HG02623 (cell line): ENCODE results near the gene MARCHF9.
"Not testable (repeated sequence)": the region's sequence is repeated elsewhere in the genome, so short reads cannot be mapped to it uniquely, and the experiment has no call there.

Experiments
- ATAC-seq: cut with Tn5 transposase; IDR thresholded peaks from one replicate; pipeline ENCODE4 v1.9.1; 2021; ENCODE audit warnings: moderate library complexity; ENCODE audit not compliant: unreplicated experiment

Gene MARCHF9, protein sequence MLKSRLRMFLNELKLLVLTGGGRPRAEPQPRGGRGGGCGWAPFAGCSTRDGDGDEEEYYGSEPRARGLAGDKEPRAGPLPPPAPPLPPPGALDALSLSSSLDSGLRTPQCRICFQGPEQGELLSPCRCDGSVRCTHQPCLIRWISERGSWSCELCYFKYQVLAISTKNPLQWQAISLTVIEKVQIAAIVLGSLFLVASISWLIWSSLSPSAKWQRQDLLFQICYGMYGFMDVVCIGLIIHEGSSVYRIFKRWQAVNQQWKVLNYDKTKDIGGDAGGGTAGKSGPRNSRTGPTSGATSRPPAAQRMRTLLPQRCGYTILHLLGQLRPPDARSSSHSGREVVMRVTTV

DNA sequence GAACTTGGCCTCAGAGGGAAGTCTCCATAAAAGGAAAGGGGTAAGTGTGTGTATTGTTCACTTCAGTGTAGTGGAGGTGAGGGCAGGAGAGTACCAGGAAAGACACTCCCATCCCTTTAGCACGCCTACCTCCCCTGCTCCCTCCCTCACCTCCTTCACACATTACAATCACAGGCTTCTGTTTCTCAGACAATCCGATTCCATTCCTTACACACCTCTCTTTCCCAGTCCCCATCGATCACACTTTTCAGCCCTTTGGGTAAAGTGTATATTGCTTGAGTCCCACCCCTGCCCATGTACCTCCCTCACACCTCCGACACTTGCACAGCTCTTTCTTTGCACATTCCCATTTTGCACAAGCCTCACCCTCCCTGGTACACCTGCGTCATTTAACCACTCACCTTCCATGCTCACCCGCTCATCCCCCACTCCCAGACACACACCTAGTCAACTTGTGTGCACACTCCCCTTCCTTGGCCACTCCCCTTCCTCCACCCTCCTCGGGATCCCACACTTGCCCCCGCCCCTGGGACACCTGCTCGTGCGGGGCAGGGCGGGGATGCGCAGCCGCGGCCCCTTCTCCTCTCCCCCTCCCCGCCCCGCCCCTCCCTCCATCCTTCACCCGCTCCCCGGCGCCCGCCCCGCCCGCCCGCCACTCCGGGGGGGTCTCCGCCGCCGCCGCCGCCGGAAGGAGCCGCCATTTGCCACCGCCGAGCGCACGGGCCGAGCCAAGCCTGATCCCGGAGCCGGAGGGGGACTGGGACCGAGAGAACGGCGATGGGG lies at the start of gene MARCHF9:
MARCHF9 (plus strand) TSS at position 693 of the 783 bp plus-strand sequence. CDS start 426 bp downstream, outside the sequence.
- peak; percentile 33 for ATAC-seq

DNA sequence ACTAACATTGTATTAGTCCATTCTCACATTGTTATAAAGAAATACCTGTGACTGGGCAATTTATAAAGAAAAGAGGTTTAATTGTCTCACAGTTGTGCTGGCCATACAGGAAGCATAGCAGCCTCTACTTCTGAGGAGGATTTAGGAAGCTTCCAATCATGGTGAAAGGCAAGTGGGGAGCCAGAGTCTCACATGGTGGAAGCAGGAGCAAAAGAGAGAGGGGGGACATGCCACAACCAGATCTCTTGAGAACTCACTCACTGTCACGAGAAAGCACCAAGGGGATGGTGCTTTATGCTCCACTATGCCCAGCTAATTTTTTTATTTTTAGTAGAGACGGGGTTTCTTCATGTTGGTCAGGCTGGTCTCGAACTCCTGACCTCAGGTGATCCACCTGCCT lies 47.7 kb upstream of the MARCHF9 start:
- ATAC-seq, result no peak

DNA sequence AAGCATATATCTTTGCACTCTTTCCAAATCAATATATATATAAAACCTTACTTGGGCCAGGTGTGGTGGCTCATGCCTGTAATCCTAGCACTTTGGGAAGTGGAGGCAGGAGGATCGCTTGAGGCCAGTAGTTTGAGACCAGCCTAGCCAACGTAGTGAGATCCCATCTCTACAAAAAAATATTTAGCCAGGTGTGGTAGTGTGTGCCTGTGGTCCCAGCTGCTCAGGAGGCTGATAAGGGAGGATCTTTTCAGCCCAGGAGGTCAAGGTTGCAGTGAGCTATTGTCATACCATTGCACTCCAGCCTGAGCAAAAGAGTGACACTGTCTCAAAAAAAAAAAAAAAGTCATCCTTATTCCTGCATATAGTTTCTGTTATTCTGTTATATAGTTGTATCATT lies 46.6 kb upstream of the MARCHF9 start:
- no peak for ATAC-seq

- no peak for ATAC-seq
These were observed 42.2 kb upstream of the MARCHF9 start for GRCh38 chr12:57712701-57713100.

- ATAC-seq, result no peak
These were observed 41.7 kb upstream of the MARCHF9 start for GRCh38 chr12:57713209-57713608.

DNA sequence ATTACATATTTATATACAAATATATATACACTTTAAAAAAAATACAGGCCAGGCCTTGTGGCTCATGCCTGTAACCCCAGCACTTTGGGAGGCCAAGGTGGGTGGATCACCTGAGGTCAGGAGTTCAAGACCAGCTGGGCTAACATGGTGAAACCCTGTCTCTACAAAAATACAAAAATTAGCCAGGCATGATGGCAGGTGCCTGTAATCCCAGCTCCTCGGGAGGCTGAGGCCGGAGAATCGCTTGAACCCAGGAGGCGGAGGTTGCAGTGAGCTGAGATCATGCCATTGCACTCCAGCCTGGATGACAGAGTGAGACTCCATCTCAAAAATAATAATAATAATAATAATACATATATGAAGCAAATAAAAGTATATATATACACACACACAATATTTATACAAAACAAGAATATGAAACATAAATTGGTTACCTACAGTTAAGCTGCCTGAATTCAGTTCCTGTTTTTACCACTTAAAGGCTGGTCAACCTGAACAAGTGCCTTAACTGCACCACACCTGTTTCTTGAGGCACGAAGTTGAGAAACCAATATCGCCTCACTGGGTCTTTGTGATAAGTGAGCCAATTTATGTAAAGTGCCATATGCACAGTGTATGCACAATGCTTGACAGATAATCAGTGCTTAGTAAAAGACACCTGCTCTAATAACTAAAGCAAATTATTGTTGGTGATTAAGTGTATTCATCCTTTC lies 39.7 kb upstream of the MARCHF9 start:
- not testable (repeated sequence) for ATAC-seq

DNA sequence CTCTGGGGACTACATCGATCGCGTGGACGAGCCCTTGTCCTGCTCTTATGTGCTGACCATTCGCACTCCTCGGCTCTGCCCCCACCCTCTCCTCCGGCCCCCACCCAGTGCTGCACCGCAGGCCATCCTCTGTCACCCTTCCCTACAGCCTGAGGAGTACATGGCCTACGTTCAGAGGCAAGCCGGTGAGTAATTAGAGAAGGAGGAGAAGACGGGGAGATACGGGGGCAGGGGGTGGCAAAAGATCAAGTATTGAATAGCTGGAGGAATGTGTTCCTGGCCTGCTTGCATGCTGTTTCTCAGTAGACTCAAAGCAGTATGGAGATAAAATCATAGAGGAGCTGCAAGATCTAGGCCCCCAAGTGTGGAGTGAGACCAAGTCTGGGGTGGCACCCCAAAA lies 39.1 kb upstream of the MARCHF9 start:
- ATAC-seq, result no peak

DNA sequence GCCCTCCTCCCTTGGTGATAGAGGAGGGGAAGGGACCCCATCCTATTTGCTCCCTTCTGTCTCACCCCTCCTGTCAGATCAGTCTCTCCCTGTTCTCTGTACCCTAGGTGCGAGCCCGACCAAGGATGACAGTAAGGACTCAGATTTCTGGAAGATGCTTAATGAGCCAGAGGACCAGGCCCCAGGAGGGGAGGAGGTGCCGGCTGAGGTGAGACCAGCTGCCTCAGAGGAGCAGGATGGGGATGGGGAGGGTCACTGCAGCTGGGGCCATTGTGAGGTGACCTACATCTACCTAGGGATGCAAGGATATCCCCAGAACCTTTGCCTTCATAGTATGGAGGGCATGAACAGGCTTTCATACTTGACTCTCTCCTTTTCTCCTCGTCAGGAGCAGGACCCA lies 38.6 kb upstream of the MARCHF9 start:
- ATAC-seq, result no peak

DNA sequence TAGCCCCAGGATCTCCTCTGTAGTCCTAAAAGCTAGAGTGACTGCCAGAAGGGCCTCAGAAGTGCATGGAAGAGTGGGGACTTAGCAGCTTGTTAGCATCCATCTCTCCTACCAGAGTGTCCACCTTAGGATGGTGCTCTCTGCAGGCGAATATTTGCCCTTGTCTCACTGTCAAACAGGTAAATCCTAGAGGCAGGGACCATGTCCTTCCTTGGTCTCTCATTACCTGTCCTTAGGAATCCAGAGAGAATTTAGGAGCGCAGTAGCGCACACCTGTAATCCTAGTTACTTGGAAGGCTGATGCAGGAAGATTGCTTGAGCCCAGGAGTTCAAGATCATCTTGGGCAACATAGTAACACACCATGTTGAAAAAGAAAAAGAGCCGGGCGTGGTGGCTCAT lies 37.8 kb upstream of the MARCHF9 start:
- ATAC-seq, result no peak

DNA sequence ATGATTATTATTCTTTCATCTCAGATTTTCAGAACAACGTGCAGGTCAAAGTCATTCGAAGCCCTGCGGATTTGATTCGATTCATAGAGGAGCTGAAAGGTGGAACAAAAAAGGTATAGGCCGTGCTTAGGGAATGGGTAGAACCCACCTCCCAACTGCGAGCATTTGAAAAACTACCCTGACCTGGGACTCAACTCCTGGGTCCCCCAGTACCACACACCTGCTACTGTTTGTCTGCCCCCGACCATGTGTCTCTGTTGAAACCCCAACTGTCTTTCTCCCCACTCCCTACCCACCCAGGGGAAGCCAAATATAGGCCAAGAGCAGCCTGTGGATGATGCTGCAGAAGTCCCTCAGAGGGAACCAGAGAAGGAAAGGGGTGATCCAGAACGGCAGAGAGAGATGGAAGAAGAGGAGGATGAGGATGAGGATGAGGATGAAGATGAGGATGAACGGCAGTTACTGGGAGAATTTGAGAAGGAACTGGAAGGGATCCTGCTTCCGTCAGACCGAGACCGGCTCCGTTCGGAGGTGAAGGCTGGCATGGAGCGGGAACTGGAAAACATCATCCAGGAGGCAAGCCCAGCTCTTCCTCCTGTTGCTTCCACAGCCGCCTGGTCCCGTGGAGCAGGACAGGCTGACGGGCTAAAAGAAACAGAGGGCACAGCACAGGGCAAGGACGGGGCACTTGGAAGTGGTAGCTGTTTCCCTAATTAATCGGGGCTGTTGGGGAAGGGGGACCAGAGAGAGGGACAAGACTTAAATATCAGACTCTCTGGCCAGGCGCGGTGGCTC lies 36.9 kb upstream of the MARCHF9 start:
- no peak for ATAC-seq

GRCh38 chr12:57718641-57719528 lies 36.0 kb upstream of the MARCHF9 start:
- no peak for ATAC-seq

DNA sequence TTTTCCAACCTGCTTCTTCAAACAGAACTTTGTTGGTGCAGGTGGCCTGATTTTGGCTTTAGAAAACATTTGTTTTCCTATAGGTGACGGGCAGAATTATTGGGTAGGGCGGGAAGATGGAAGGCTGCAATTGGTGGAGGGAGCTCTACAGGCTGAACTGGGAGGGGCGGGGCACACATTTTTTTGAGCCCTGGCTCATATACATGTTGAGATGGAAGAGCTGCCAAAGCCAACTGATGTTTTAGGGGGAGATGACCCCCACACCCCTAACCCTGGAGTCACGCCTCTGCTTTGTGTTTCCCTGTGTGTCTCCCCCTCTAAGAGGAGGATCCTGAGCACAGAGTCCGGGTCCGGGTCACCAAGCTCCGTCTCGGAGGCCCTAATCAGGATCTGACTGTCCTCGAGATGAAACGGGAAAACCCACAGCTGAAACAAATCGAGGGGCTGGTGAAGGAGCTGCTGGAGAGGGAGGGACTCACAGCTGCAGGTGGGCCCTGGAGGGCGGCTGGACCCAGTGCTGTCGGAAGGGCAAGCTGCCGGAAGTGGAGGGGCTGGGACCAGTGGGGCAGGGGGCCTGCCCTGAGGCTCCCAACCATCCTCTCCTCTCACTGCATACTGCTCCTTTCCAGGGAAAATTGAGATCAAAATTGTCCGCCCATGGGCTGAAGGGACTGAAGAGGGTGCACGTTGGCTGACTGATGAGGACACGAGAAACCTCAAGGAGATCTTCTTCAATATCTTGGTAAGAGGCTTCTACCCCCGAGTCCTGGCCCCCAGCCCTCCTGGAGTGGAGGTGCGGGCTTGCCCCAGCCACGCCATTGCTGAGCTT lies 34.9 kb upstream of the MARCHF9 start:
- no peak for ATAC-seq

- no peak for ATAC-seq
These were observed 34.0 kb upstream of the MARCHF9 start for GRCh38 chr12:57720606-57721595.

DNA sequence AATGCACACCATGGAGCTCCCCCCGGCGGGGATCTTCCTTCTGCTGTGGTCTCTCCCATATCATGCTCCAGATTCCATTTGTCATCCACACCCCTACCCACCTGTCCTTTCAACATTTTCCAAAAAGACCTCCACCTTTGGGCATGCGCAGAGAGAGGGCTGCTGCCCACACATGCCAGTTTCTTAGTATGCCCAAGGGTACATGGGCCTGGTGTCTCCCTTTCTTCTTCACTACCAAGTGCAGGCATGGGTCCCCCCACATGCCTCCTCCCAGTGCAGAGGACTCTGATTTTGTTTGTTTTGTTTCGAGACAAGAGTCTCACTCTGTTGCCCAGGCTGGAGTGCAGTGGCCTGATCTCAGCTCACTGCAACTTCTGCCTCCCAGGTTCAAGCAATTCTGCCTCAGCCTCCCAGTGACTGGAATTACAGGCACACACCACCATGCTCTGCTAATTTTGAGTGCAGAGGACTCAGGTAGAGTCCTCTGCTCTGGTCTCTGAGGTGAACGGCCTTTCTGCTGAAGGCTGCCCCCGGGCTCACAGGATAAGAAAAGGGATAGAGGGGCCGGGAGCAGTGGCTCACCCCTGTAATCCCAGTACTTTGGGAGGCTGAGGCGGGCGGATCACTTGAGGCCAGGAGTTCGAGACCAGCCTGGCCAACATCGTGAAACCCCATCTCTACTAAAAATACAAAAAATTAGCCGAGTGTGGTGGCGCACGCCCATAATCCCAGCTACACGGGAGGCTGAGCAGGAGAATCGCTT lies 32.9 kb upstream of the MARCHF9 start:
- not testable (repeated sequence) for ATAC-seq

DNA sequence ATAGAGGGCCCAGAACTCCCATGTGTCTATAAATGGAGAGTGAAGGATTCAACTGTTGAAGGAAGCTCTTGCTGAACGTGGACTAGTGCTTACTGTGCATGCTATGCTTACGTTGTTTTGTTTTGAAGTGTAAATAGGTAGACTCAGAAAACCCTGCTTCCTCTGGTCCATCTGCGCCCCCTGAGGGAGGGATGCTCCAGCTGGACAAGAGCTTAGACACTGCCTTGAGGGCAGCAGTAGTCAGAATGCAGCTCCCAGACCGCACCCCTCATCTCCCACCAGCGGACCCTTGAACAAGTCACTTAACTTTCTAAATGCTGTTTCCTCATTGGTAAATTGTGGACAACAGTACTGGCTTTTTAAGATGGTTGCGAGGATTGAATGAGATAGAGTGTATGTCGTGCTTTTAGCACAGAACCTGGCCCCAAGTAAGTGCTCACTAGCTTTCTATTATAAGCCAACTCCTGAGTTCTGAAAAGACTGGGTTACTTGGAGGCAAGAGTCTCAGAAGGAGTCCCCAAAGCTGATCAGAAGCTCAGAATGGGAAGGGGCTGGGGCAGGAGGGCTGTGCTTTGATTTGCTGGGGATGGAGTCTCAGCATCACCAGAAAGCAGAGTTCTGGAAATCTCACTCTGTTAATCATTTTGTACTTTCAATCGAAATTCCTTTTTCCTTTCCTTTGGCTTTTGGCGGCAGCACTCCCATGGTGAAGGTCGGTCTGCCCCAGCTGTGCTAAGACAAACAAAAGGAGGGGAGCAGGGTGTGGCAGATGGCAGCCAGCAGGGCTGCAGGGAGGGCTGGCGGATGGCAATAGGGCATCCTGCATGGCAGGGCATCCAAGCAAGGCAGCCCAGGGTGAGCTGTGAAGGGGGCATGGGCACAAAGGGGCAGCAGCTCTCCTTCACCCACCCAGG lies 31.9 kb upstream of the MARCHF9 start:
- ATAC-seq, result no peak

GRCh38 chr12:57723630-57723962 lies 31.3 kb upstream of the MARCHF9 start:
- ATAC-seq, result no peak
